Measurements from ENCODE around the gene MAD1L1. TPM values are rescaled to one million over a fixed set of nuclear protein-coding genes. Genes with fewer than 3 reads are reported as not detected.
A peak's percentile ranks its signal among the peaks of the same experiment; 100 is the strongest.

Gene MAD1L1
- total RNA-seq, 1 donor from 2014 or later, result 57.4 TPM

- FAIRE-seq (peak; percentile 36), DNase-seq (ENCODE audit: low read depth) (no peak)
- no peaks in the 10 kb centered on the region for H3K27me3 ChIP-seq (ENCODE audit: control insufficient read depth, insufficient read depth, low read length)
- no peaks in the 10 kb centered on the region for H3K36me3 ChIP-seq (ENCODE audit: control insufficient read depth, insufficient read depth, low read length)
- TF ChIP-seq CTCF (IDR thresholded peaks at IDR 0.05; ENCODE audit: insufficient read depth, low read length, severe bottlenecking), result no peak
- H3K4me3 ChIP-seq (ENCODE audit: low read depth, low read length), result no peak overlapping the region
These were observed 289.4 kb downstream of the MAD1L1 start for GRCh38 chr7:1943326-1943725.

GRCh38 chr7:1942941-1943289 is 289.8 kb downstream of the MAD1L1 start:
- FAIRE-seq (no peak), DNase-seq (ENCODE audit: low read depth) (no peak)
- Histone ChIP-seq H3K36me3 (ENCODE audit: control insufficient read depth, insufficient read depth, low read length) (no peaks in the 10 kb centered on the region), H3K4me3 (ENCODE audit: low read depth, low read length) (no peak overlapping the region), H3K27me3 (ENCODE audit: control insufficient read depth, insufficient read depth, low read length) (no peaks in the 10 kb centered on the region)
- TF ChIP-seq CTCF (IDR thresholded peaks at IDR 0.05; ENCODE audit: insufficient read depth, low read length, severe bottlenecking), result no peak

GRCh38 chr7:1942243-1942940 is 290.4 kb downstream of the MAD1L1 start:
- H3K4me3 ChIP-seq (ENCODE audit: low read depth, low read length), result no peak overlapping the region
- H3K36me3 ChIP-seq (ENCODE audit: control insufficient read depth, insufficient read depth, low read length), result no peaks in the 10 kb centered on the region
- no peaks in the 10 kb centered on the region for H3K27me3 ChIP-seq (ENCODE audit: control insufficient read depth, insufficient read depth, low read length)
- DNase-seq (ENCODE audit: low read depth) (no peak), FAIRE-seq (no peak)
- no peak for TF ChIP-seq CTCF (IDR thresholded peaks at IDR 0.05; ENCODE audit: insufficient read depth, low read length, severe bottlenecking)

GRCh38 chr7:1941464-1942242 is 291.1 kb downstream of the MAD1L1 start:
- Histone ChIP-seq H3K4me3 (ENCODE audit: low read depth, low read length) (no peak overlapping the region), H3K27me3 (ENCODE audit: control insufficient read depth, insufficient read depth, low read length) (no peaks in the 10 kb centered on the region), H3K36me3 (ENCODE audit: control insufficient read depth, insufficient read depth, low read length) (no peaks in the 10 kb centered on the region)
- no peak for TF ChIP-seq CTCF (IDR thresholded peaks at IDR 0.05; ENCODE audit: insufficient read depth, low read length, severe bottlenecking)
- FAIRE-seq (no peak), DNase-seq (ENCODE audit: low read depth) (no peak)

GRCh38 chr7:1940863-1941262 is 291.9 kb downstream of the MAD1L1 start:
- Histone ChIP-seq H3K27me3 (ENCODE audit: control insufficient read depth, insufficient read depth, low read length) (no peaks in the 10 kb centered on the region), H3K4me3 (ENCODE audit: low read depth, low read length) (no peak overlapping the region), H3K36me3 (ENCODE audit: control insufficient read depth, insufficient read depth, low read length) (peaks cover 3% of the 10 kb centered on the region)
- TF ChIP-seq CTCF (IDR thresholded peaks at IDR 0.05; ENCODE audit: insufficient read depth, low read length, severe bottlenecking), result no peak
- FAIRE-seq, result no peak
- no peak for DNase-seq (ENCODE audit: low read depth)

Data from bronchial epithelial cell (primary cell).